Left renal cortex interstitium (tissue), 4 donors: ENCODE results near the gene SELENOO. TPM values are rescaled to one million over a fixed set of nuclear protein-coding genes. Genes with fewer than 3 reads are reported as not detected.

Experiments
- DNase-seq, 4 donors: peaks; one replicate each; pipeline ENCODE4 v3.0.0-alpha.2; 2013; ENCODE audit warnings: low read depth in 4 of 4, low spot score in 2 of 4, missing footprints in 1 of 4
- polyA plus RNA-seq, 4 donors: library from polyadenylated mRNA; unstranded; fragments of 120-200 nt; gene quantifications; one replicate each; pipeline ENCODE4 v1.2.1, GENCODE V29; 2013; ENCODE audit not compliant: insufficient read length in 4 of 4

The SELENOO gene
- polyA plus RNA-seq, 4 donors = 16.3 to 33.8 (median 26.2) TPM

DNA sequence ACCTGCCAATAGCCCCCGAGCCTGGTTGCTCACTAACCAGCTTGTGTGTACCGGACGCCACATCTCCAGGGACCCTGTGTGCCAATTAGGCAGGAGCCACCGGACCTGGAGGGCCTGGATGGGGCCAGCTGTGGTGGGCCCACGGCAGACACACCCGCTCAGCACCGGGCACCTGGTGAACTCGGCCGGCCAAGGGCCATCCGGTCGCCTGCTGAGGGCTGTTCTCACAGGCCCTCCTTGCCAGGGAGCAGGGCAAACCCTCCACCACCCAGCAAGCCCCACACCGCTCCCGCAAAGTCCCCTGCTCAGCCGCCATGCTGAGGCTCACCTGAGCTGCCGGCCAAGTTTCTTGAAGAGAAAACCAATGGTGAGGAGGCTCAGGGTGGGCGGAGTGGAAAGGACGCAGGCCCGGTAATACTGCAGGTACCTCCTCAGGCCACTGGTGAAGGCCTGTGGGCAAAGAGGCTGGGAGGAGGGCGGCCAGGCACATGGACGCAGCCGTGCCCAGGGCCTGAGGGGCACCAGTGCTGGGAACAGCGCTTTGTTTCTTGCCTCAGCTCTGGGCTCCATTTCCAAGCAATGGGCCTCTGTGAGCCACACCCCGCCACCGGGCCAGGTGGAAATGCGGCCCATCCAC lies 26.9 kb downstream of the SELENOO start:
- no peak for DNase-seq

DNA sequence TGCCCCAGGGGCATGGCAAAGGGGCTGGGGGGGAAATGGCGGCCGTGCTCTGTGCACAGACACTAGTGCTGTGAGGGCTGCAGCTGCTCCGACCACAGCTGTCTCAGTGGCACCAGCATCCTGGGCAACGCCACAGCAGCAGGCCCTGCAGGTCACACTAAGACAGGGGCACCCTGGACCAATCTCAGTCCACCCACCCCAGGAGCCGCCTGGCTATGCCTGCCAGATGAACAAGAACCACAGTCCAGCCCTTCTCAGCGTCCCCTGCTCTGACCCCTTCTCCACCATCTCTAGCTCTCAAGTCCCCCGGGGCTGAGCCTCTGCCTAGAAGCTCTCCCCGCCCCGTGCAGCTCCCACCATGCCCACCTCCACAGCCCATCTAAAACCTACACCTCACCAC lies 27.6 kb downstream of the SELENOO start:
- no peak for DNase-seq

DNA sequence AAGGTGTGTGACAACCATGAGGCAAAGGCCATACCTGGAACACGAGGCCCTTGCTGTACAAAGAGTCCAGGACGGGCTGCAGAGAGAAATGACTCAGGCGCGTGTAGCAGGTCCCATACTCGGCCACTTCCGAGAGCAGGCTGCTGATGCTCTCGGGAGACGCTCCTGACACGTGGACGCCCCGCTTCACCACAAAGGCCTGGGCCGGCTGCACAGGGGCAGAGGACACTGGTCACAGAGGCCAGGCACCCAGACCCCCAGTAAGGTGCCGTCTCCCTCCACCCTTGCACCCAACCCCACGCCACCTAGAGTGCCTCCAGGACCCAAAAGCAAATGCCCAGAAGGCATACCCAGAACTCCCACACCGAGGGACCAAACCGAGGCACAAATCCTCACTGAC lies 28.6 kb downstream of the SELENOO start:
- DNase-seq = no peak

DNA sequence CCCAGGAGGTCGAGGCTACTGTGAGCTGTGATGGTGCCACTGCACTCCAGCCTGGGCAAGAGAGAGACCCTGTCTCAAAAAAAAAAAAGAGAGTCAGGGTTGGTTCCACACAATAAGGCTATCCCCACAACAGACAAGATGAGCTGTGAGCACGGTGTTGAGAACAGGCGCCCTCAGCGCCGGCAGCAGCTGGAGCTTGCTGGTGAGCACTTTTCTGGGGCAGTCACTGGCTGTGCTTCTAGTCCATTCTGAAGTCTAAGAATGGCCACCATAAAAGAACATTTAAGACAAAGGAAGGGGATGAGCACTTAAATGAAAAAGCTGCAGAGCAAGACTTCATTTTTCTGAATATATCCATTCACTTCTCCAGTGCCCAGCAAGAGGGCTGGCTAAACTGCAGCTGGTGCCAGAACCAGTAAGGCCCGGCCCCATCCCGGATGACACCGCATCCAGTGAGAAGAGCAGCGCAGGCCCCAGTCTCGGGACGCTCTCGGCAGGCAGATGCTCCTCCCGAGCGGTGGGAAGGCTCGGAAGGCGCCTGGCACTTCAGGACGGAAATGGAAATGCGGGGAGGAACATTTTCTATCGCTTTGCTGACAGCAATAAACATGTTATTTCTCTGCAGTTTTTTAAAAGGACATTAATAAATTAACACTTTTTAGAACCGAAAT lies 31.8 kb downstream of the SELENOO start:
- no peak for DNase-seq

DNA sequence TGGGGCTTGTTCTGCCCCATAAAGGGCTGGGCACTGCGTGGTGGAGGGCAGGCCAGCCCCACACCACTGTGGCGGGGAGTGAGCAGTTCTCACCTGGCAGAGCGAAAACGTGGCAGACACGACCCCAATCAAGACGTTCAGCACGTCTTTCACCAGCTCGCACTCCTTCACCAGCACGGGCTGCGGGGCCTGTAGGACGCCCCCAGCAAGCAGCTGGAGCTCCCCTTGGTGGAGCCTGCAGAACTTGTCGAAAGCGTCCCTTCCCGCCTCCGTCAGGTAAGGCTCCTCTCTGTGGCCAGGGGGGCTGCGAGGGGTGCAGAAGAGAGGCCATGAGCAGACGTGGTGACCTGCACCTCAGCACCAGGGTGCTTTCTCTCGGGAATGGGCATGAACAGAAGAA lies 32.4 kb downstream of the SELENOO start:
- no peak for DNase-seq

DNA sequence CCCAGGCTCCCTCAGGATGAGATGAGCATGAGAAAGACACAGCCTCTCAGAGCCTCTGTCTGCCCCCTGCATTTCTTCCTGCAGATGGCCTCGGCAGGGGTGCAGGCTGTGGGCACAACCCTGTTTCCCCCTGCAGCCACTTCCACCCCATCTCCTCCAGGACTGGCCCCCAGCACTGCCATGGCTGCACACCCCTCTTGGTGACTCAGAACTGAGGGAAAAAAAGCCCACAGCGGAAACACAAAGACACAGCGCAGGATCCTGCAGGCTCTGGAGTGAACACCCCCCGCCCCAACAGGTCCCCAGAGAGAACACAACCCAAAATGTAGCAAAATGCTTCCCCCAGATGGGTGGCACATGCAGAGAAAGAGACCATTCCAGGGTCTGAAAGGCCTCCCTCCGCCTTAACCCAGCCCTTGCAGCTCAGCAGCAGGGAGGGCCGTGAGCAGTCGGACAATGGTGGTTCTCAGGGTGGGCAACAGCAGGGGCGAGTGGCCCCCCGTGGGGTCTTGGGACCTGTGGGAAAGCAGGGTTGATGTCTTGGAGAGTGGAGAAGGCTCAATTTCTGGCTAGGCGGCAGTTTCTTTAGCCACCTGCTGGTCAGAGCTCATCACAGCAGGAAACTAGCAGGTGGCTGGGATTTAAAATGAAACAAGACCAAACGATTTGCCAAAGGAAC lies 36.1 kb downstream of the SELENOO start:
- DNase-seq = no peak

DNA sequence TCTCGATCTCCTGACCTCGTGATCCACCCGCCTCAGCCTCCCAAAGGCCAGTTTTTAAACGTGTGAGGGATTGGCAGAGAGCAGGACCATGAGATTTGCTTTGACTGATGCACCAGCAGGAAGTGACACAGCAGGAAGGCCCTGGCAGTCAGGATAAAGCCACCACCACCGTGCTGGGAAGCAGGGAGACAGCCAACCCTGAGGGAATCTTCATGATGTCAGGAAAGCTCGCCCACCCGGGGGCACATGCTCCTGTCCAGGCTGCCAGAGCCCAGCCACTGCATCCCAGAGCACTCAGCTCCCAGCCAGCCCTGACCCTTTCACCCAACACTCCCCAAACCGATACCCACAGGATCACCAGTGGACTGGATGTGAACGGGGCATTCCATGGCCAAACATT lies 37.9 kb downstream of the SELENOO start:
- no peak for DNase-seq

DNA sequence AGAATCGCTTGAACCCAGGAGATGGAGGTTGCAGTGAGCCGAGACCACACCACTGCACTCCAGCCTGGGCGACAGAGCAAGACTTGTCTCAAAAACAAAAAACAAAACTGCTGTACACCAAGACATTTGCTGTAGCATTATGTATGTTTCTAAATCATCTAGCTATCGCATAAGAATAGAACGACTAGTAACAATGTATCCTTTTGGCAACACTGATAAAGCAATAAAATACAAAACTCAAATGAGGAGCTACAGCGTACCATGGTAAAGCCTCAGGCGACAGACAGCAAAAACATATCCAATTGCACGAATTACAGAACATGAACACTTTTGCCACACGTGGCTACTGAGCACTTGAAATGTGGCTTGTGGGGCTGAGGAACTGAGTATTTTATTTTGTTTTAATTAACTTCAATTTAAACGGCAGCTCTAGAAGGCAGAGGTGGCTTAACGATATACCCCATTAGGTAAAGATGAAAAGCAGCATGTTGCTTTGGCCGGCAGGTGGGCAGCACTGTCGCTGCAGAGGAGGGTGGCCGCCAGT lies 41.7 kb downstream of the SELENOO start:
- DNase-seq = no peak

DNA sequence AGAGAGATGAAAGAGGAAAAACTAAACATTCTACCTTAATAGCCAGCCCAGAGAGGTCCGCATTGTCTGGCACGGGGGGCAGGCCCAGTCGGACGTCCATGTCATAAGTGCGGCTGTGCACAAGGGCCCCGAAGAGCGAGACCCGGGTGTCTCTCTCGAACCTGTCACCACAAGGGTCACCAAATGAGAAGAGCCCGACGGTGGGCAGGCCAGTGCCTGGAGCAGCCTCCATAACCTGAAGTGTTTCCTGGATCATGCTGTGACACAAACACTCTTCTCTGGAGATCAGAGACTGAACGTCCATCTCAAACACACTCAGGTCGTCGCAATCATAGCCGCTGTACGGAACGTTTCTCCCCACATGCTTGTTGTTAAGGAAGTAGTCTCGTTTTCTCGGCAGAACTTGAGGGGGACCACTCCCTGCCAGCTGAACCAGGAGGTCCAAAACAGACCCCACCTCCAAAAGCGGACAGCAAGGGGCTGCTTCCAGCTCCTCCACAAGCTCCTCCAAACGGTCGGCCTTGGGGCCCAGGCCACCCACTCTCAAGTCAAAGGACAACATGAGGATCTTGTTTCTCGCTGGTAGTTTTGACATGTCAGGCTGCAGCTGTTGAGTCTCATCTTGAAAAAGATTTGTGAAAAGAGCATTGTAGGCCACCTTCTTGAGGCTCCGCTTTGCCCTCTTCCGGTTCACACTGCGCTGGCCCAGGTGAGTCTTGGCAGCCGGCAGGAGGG lies 43.0 kb downstream of the SELENOO start:
- DNase-seq = no peak

DNA sequence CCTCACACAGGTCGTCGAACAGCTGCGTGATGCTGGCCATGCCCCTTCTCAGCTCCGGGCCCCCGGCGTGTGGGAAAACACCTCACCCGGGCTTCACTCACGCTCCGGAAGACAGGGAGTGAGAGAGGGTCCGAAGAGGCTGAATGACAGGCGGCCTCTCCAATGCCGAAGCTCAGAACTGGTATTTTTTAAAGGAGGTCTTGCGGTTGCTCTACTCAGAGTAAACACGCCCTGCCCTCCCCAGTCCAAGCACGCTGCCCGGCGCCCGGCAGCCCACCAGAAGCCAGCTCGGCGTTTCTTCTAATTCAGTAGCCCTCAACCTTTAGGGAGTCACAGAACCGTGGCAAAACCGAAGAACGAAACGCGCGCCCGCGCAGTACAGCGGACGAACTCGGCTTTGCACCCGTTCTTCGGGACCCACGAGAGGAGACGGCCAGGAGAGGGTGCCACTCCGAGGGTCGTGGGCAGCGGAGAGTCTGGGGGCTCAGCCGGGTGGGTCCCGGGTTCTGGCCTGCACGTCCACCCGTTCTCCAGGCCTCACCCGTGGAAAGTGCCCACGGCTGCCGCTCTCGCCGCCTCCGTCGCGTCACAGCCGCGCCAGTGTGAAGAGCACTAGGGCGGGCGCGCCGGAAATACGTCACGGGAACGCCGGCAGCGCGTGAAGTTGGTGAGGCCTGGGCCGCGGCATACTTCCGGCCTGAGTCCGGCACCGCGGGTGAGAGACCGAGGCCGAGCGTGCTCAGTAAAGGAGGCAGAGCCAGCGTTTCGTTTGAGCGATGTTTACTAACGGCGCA lies 43.8 kb downstream of the SELENOO start, which contains the start of gene TUBGCP6:
Gene TUBGCP6 (minus strand): TSS at position 604 of the 794 bp plus-strand sequence. CDS start 564 bp downstream, at position 40.
- peak; percentile 63 to 90 (median 85) for DNase-seq

DNA sequence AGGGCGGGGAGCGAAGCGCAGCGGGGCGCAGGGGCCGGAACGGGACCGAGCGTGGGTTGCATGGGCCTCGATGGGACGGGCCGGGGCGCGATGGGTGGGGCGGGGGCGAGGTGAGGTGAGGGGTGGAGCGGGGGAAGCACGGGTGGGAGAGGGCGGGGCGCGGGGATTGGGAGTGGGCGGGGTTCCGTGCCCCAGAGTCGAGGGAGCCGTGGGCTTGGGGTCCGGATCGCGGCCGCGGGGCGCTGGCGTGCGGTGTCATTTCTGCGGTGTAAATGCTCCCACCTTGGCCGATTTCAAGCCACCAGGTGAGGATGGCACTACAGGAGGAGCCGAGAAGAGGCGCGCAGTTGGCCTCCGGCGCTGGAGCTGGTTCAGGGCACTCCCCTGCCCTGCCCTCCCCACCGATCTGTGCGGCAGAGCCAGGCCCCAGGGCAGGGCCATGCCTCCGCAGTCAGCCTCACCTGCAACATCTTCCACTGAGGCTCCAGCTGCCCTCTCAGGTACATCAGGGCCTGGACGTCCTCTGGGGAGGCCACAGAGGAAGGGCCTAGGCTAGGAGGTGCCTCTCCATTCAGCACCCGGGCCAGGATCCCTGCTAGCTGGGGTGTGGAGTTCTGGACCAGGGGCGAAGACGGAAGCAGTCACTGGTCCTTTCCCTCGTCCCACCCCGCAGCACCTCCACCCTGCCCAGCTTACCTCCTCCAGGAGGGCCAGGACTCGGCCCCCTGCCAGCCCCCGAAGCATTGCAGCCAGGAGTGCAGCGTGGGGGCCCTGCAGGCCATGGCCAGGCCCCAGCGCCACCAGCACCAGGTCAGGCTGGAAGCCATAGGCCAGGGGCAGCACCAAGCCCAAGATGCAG lies 44.6 kb downstream of the SELENOO start:
- no peak for DNase-seq

DNA sequence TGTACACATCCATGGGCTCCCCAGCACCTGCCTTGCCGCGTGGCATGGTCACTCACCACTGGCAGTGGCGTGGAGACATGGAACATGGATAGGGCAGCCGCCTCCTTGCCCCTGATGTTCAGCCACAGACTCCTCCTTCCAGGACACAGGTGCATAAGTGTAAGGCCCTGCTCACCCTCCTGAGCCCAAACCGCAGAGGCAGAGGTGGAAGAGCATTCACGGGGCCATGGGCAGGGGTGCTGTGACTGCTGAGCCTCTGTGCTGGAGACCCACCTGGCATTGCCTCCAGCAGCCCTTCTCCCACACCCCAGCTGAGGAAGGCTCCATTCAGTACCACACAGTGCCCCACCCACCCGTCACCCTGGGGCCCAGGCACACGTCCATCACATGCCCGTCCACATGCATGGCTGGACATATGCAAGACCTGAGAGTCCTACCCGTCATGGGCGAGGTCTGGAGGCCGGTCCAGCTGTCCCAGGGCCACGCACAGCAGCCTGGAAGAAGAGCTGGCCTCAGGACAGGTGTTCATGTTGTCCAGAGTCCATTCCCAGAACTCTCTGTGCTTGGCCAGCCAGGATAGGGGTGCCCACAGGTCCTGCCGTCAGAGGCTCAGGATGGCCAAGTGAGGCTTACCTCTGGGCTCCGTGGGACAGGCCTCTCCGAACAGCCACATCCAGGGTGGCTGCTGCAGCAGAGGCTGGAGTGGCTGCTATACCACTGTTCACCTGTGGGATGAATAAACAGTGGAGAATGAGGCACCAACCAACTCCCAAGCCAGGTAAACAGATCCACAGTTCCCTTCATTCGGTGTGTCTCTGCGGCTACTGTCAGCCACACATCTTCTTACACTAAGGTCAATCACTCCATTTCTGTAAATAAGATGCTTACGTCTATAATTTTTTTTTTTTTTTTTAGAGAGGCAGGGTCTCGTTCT lies 45.7 kb downstream of the SELENOO start:
- no peak for DNase-seq

DNA sequence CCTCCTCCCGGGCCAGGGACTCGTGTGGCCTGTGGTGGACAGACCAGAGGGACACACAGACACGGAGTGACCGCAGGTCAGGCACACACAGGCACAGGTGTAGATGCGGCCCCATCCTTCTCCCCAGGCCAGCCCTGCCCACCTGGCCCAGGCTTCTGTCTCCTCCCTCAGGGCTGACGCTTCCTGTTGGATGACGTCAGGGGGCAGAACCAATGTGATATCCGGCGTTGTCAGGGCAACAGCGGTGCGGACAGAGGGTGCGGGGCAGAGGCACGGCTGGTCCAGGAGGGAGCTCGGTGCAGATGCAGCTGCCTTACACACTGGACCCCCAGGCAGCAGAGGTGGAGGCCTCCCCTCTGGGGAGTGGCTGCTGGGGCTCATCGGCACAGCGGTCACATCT lies 46.9 kb downstream of the SELENOO start:
- DNase-seq = no peak

DNA sequence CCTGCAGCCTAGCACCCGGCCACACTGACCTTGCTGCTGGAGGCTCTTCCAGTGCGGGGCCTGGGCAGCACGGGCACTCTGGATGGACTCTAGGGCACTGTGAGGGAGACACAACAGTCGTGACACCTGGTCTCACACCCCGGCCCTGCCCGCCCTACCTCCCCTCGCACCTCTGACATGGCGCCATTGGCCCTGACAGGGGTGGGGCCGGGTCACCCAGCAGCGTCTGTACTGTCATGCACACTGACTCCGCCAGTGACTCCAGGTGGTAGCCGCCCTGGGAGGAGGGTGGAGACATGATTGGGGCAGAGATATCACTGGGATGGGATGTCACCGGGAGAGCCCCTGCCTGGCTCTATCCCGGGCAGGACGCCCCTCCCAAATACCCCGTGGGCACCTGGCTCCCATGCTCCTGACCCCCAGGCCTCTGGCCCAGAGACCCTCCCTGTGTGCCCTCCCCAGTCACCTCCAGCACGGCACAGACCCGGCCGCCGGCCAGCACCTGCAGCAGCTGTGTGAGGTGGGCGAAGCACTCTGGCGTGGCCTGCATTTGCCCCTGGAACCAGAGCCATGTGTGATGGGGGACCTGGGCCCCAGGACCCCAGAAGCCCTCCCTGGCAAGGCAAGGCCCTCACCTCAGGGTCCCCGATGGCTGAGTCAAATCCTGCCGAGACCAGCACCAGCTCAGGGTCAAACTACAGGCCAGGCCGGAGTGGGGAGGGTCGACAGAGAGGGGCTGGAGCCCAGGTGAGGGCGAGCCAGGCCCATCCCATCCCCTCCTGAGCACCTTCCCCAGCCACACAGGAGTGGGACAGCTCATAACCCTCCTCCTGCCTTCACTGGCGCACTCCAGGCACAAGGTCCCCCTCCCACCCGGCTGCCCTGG lies 47.6 kb downstream of the SELENOO start:
- DNase-seq = no peak

DNA sequence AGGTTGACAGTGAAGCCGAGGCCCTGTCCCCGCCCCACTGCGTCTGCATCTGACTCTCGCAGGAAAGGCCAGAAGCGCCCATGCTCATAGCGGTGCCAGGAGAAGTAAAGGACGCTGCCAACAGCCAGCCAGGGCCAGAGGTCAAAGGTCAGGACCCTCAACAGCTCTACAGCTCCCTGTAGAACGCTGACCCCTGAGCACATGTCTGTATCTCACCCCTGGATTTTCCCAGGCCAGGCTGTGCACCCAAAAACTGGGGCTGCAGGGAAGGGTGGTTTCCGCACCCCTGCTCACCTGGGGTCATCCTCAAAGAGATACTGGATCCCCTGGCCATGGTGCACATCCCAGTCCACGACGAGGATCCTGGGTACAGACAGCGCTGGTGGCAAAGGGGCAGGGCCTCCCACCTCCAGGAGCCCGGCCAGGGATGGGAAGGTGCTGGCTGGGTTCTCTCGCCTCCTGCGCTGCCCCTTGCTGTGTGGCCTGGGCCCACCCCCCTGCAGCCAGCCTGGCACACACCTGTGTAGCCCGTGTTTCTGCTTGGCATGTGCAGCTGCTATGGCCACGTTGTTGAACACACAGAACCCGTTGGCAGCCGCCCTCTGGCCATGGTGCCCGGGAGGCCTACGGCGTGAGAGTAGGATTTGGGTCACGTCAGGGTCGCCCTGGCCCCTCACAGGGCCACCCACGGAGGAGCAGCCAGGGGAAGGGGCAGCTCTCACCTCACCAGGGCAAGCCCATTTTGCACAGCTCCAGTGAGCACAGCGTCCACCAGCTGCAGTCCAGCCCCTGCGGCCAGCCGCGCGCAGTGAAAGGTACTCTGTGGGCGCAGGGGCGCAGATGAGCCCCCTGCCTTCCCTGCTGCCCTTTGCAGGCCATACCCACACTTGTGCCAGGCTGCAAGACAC lies 48.8 kb downstream of the SELENOO start:
- DNase-seq = no peak

DNA sequence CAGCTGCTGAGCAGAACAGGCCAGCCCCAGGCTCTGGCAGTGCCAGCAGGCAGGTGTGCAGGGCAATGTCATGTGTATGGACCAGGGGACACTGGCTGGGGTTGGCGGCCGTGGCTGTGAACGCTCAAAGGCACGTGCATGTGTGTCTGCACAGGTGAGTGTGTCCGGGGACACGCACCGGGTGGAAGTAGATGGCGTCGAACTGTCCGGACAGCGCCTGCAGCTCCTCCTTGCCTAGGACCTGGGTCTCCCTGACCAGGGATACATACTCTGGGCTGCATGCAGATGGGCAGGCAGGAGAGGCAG lies 49.4 kb downstream of the SELENOO start:
- DNase-seq = no peak
